K562 (cell line): ENCODE measurements around the gene COX6B1. TPM values are rescaled to one million over a fixed set of nuclear protein-coding genes. Genes with fewer than 3 reads are reported as not detected.

Experiments used
- ATAC-seq: fragments of 200-7000 bp; cut with Tn5 transposase; 3 replicates; pipeline ENCODE4 v1.9.1; 2020; ENCODE audit warnings: moderate library complexity
- BruUV-seq: library from RNA; stranded (reverse); fragments of 400-500 nt; replicated peaks from 2 replicates; lab custom pipeline; 2021; lab: Mats Ljungman, UMichigan
- CTCF ChIA-PET: fragments of 300-600 bp; formaldehyde crosslinking; extraction: SDS; loops from one replicate; lab custom pipeline; 2021; ENCODE audit warnings: low intra/inter-chr PET ratio; lab: Yijun Ruan, JAX
- POLR2A ChIA-PET: fragments of 300-600, 350-650 bp; sonication (Branson Sonifier 250); formaldehyde crosslinking; extraction: SDS; loops from one replicate; lab custom pipeline; 2021; ENCODE audit warnings: antibody characterized with exemption, inconsistent platforms; lab: Yijun Ruan, JAX
- DNase-seq, 4 experiments: peaks; one replicate each; pipeline versions ENCODE4 v3.0.0 to v3.0.0-alpha.2; 2011 to 2018; ENCODE audit warnings: low spot score in 3 of 4, mixed read lengths in 3 of 4; ENCODE audit errors: extremely low read depth in 1 of 4
- FAIRE-seq: peaks from 2 replicates; lab custom pipeline; 2011; peaks lifted over from hg19 to GRCh38; lab: Jason Lieb, UNC
- H2AFZ ChIP-seq: 2 replicates; pipeline ENCODE4 v1.6.0; 2011; ENCODE audit warnings: low read depth, low read length, control low read depth, inconsistent platforms
- H3K27ac ChIP-seq: fragments of 200-600 bp; 3 replicates; pipeline ENCODE4 v1.8.0; 2011; ENCODE audit warnings: low read depth, mild to moderate bottlenecking, control low read depth, inconsistent platforms, low read length, moderate library complexity, mixed read lengths; ENCODE audit errors: extremely low read depth
- H3K27me3 ChIP-seq, 2 experiments: fragments of 300-600 bp in 1 of 2; 2 replicates in 1 of 2; 3 replicates in 1 of 2; pipeline versions ENCODE4 v1.6.0 to v1.8.0; 2011; ENCODE audit warnings: inconsistent platforms in 2 of 2, low read length in 2 of 2, mild to moderate bottlenecking in 1 of 2, mixed read lengths in 1 of 2, moderate library complexity in 1 of 2; ENCODE audit not compliant: control insufficient read depth in 2 of 2, insufficient read depth in 2 of 2
- H3K36me3 ChIP-seq: fragments of 300-600 bp; 3 replicates; pipeline ENCODE4 v1.8.0; 2011; ENCODE audit warnings: mild to moderate bottlenecking, low read length, inconsistent platforms; ENCODE audit not compliant: control insufficient read depth, insufficient read depth
- H3K4me1 ChIP-seq, 2 experiments: fragments of 200-600 bp in 1 of 2; replicated peaks in 1 of 2; 2 replicates in 1 of 2; 3 replicates in 1 of 2; pipeline versions ENCODE4 v1.5.1 to v1.8.0; 2011; ENCODE audit warnings: inconsistent platforms in 2 of 2, low read length in 2 of 2, mild to moderate bottlenecking in 1 of 2, mixed read lengths in 1 of 2, moderate library complexity in 1 of 2; ENCODE audit not compliant: control insufficient read depth in 2 of 2, insufficient read depth in 2 of 2
- H3K4me2 ChIP-seq: 2 replicates; pipeline ENCODE4 v1.6.1; 2011; ENCODE audit warnings: low read length, control low read depth, inconsistent platforms, mixed read lengths; ENCODE audit not compliant: insufficient read depth
- H3K4me3 ChIP-seq: fragments of 200-600 bp; sonication (generic), shearing (Covaris generic); 2 replicates; pipeline ENCODE4 v1.5.1; 2016; ENCODE audit warnings: control low read depth, inconsistent platforms
- H3K79me2 ChIP-seq: fragments of 200-600 bp; 3 replicates; pipeline ENCODE4 v1.8.0; 2011; ENCODE audit warnings: low read length, inconsistent platforms; ENCODE audit not compliant: control insufficient read depth, insufficient read depth
- H3K9ac ChIP-seq, 2 experiments: 2 replicates each; pipeline versions ENCODE4 v1.6.0 to v1.6.1; 2011; ENCODE audit warnings: low read depth in 2 of 2, low read length in 2 of 2, control low read depth in 1 of 2, inconsistent platforms in 1 of 2, mild to moderate bottlenecking in 1 of 2, mixed read lengths in 1 of 2; ENCODE audit not compliant: insufficient read depth in 1 of 2
- H3K9me1 ChIP-seq: one replicate; pipeline ENCODE4 v1.6.0; 2011; ENCODE audit warnings: inconsistent platforms, mild to moderate bottlenecking, low read length, moderate library complexity; ENCODE audit not compliant: control insufficient read depth, insufficient read depth
- H3K9me3 ChIP-seq: replicated peaks from 2 replicates; pipeline ENCODE4 v1.5.1; 2011; ENCODE audit warnings: low read depth, low read length, inconsistent platforms; ENCODE audit not compliant: control insufficient read depth, insufficient read depth
- H4K20me1 ChIP-seq: replicated peaks from 2 replicates; pipeline ENCODE4 v1.6.1; 2011; ENCODE audit warnings: low read length, inconsistent platforms, mixed read lengths; ENCODE audit not compliant: control insufficient read depth, insufficient read depth
- EP400 ChIP-seq: fragments of 450-650 bp; IDR thresholded peaks from 2 replicates; pipeline ENCODE4 v1.6.1; 2017; ENCODE audit warnings: antibody characterized with exemption, mild to moderate bottlenecking, moderate library complexity
- MCM2 ChIP-seq: fragments of 450-650 bp; IDR thresholded peaks from 2 replicates; pipeline ENCODE4 v1.6.1; 2017; ENCODE audit warnings: low read depth, mild to moderate bottlenecking
- MTF1 ChIP-seq: fragments of 250-450 bp; sonication (Bioruptor Pico); IDR thresholded peaks from 2 replicates; pipeline ENCODE4 v1.9.0; 2021; ENCODE audit warnings: moderate library complexity, mild to moderate bottlenecking, inconsistent platforms, borderline replicate concordance
- PHF21A ChIP-seq: fragments of 450-650 bp; IDR thresholded peaks from 2 replicates; pipeline ENCODE4 v1.6.1; 2017; ENCODE audit warnings: low read depth, borderline replicate concordance
- TCF7 ChIP-seq: sonication (generic); IDR thresholded peaks from 2 replicates; pipeline ENCODE4 v1.6.1; 2016; ENCODE audit warnings: antibody characterized with exemption, borderline replicate concordance
- WGBS: fragments of 100-300 bp; shearing (Covaris generic); methylation state at CpG from one replicate; pipeline ENCODE4 v1.1.6; 2016; ENCODE audit warnings: low coverage, mixed read lengths; ENCODE audit not compliant: insufficient coverage; ENCODE audit errors: missing lambda C conversion rate; 5-methylcytosine and 5-hydroxymethylcytosine counted together
- in situ Hi-C: fragments of 300-500 bp; cut with MboI; formaldehyde crosslinking; loops from 4 replicates; pipeline ENCODE4 v1.15.0; 2018; ENCODE audit warnings: inconsistent platforms, mixed read lengths
- intact Hi-C: fragments of 100-400 bp; cut with micrococcal nuclease; formaldehyde crosslinking; loops from 2 replicates; pipeline ENCODE4 v1.14.2; 2022
- polyA plus RNA-seq, 8 experiments: library from polyadenylated mRNA; depleted of rRNA in 4 of 8; stranded (reverse) in 5 of 8; unstranded in 3 of 8; fragments of >200 nt; fragmentation: Nextera tagmentation in 2 of 8; fragmentation: Illumina TruSeq in 1 of 8; extraction: Ambion mirVana in 2 of 8; extraction: Trizol in 1 of 8; gene quantifications; 2 replicates each; pipeline versions ENCODE4 v1.2.1 to v1.2.3, GENCODE V29; 2011 to 2014; ENCODE audit warnings: inconsistent platforms in 1 of 8, missing spikeins in 1 of 8
- total RNA-seq, 7 experiments: library from RNA; depleted of rRNA in 6 of 7; stranded (reverse); fragments of >200 nt in 6 of 7; fragmentation: Illumina TruSeq in 2 of 7; extraction: Trizol in 2 of 7; gene quantifications; 2 replicates each; pipeline versions ENCODE4 v1.2.1 to v1.2.3, GENCODE V29; 2011 to 2021; ENCODE audit warnings: low replicate concordance in 1 of 7
- TF ChIP-seq, protein P1 (sequence below): sonication (generic); formaldehyde crosslinking; IDR thresholded peaks from 2 replicates; pipeline ENCODE4 v1.8.0; 2022; ENCODE audit warnings: missing genetic modification reagents, mild to moderate bottlenecking, borderline replicate concordance
- TF ChIP-seq, protein P2 (sequence below): sonication (generic); formaldehyde crosslinking; IDR thresholded peaks from 2 replicates; pipeline ENCODE4 v1.8.0; 2022; ENCODE audit warnings: missing genetic modification reagents, mild to moderate bottlenecking, moderate library complexity, borderline replicate concordance
- TF ChIP-seq, protein P3 (sequence below): fragments of 450-650 bp; IDR thresholded peaks from 2 replicates; pipeline ENCODE4 v1.6.1; 2017; ENCODE audit warnings: antibody characterized with exemption
- TF ChIP-seq, protein P4 (sequence below): fragments of 450-650 bp; IDR thresholded peaks from 2 replicates; pipeline ENCODE4 v1.6.1; 2017; ENCODE audit warnings: antibody characterized with exemption, mild to moderate bottlenecking
- TF ChIP-seq, protein P5 (sequence below): sonication (generic); formaldehyde crosslinking; IDR thresholded peaks from 2 replicates; pipeline ENCODE4 v1.8.0; 2022; ENCODE audit warnings: mild to moderate bottlenecking, low read depth, missing genetic modification reagents

Gene COX6B1
- total and polyA plus RNA-seq, 9 of the 15 experiments (the other 6 are each of a cell fraction or from before 2014, with no cell fraction given), result 777 to 2,393 (median 1,219) TPM

DNA sequence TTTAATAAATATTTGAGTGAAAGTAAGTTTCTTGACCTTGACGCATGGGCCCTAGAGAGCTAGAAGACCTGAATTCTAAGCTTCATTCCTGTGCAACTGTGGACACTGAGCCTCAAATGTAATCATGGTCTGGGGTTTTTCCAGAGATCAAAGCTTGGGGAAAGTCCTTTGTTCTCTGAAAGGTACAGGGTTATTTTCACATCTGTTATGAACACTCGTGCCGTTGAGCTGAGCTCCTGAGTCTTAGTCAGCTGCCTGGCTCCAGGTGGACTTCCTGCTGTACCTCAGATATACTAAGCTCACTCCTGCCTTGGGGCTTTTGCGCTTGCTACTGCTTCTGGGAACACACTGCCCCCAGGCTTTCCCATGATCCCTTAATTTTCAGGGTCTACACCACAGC is 48.7 kb downstream of the COX6B1 start:
- Histone ChIP-seq H3K36me3 (no peaks in the 10 kb centered on the region), H3K27ac (no peak overlapping the region), H3K79me2 (no peaks in the 10 kb centered on the region), H3K9me3 (peaks cover 5% of the 10 kb centered on the region; the same call in 1 of the 2 replicates), H3K9me1 (no peaks in the 10 kb centered on the region), H3K9ac (no peak overlapping the region), H4K20me1 (no peaks in the 10 kb centered on the region), H3K27me3 (no peaks in the 10 kb centered on the region), H3K4me2 (no peak overlapping the region), H3K4me1 (peaks cover 0 to under 1% of the 10 kb centered on the region in 2 experiments; a peak in 1 of 5 replicates), H3K4me3 (no peak overlapping the region), H2AFZ (no peak overlapping the region)
- FAIRE-seq (no peak), ATAC-seq (no peak), DNase-seq (no peak)
- CTCF ChIA-PET, result interaction anchor here (0.5 to 1.3 kb wide), 2 partner anchors 123 to 140 kb away, joined by 3 to 5 read pairs; no protein-coding TSS in a partner anchor
- TF ChIP-seq, protein P1, sequence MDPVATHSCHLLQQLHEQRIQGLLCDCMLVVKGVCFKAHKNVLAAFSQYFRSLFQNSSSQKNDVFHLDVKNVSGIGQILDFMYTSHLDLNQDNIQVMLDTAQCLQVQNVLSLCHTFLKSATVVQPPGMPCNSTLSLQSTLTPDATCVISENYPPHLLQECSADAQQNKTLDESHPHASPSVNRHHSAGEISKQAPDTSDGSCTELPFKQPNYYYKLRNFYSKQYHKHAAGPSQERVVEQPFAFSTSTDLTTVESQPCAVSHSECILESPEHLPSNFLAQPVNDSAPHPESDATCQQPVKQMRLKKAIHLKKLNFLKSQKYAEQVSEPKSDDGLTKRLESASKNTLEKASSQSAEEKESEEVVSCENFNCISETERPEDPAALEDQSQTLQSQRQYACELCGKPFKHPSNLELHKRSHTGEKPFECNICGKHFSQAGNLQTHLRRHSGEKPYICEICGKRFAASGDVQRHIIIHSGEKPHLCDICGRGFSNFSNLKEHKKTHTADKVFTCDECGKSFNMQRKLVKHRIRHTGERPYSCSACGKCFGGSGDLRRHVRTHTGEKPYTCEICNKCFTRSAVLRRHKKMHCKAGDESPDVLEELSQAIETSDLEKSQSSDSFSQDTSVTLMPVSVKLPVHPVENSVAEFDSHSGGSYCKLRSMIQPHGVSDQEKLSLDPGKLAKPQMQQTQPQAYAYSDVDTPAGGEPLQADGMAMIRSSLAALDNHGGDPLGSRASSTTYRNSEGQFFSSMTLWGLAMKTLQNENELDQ (CRISPR knock-in tag), result no peak
- TF ChIP-seq MCM2, result no peak
- TF ChIP-seq, protein P2, sequence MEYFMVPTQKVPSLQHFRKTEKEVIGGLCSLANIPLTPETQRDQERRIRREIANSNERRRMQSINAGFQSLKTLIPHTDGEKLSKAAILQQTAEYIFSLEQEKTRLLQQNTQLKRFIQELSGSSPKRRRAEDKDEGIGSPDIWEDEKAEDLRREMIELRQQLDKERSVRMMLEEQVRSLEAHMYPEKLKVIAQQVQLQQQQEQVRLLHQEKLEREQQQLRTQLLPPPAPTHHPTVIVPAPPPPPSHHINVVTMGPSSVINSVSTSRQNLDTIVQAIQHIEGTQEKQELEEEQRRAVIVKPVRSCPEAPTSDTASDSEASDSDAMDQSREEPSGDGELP (CRISPR knock-in tag), result no peak
- no peak for TF ChIP-seq EP400
- TF ChIP-seq, protein P3, sequence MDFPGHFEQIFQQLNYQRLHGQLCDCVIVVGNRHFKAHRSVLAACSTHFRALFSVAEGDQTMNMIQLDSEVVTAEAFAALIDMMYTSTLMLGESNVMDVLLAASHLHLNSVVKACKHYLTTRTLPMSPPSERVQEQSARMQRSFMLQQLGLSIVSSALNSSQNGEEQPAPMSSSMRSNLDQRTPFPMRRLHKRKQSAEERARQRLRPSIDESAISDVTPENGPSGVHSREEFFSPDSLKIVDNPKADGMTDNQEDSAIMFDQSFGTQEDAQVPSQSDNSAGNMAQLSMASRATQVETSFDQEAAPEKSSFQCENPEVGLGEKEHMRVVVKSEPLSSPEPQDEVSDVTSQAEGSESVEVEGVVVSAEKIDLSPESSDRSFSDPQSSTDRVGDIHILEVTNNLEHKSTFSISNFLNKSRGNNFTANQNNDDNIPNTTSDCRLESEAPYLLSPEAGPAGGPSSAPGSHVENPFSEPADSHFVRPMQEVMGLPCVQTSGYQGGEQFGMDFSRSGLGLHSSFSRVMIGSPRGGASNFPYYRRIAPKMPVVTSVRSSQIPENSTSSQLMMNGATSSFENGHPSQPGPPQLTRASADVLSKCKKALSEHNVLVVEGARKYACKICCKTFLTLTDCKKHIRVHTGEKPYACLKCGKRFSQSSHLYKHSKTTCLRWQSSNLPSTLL, result no peak
- TF ChIP-seq, protein P4, sequence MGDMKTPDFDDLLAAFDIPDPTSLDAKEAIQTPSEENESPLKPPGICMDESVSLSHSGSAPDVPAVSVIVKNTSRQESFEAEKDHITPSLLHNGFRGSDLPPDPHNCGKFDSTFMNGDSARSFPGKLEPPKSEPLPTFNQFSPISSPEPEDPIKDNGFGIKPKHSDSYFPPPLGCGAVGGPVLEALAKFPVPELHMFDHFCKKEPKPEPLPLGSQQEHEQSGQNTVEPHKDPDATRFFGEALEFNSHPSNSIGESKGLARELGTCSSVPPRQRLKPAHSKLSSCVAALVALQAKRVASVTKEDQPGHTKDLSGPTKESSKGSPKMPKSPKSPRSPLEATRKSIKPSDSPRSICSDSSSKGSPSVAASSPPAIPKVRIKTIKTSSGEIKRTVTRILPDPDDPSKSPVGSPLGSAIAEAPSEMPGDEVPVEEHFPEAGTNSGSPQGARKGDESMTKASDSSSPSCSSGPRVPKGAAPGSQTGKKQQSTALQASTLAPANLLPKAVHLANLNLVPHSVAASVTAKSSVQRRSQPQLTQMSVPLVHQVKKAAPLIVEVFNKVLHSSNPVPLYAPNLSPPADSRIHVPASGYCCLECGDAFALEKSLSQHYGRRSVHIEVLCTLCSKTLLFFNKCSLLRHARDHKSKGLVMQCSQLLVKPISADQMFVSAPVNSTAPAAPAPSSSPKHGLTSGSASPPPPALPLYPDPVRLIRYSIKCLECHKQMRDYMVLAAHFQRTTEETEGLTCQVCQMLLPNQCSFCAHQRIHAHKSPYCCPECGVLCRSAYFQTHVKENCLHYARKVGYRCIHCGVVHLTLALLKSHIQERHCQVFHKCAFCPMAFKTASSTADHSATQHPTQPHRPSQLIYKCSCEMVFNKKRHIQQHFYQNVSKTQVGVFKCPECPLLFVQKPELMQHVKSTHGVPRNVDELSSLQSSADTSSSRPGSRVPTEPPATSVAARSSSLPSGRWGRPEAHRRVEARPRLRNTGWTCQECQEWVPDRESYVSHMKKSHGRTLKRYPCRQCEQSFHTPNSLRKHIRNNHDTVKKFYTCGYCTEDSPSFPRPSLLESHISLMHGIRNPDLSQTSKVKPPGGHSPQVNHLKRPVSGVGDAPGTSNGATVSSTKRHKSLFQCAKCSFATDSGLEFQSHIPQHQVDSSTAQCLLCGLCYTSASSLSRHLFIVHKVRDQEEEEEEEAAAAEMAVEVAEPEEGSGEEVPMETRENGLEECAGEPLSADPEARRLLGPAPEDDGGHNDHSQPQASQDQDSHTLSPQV, result no peak
- no peak for TF ChIP-seq TCF7
- TF ChIP-seq PHF21A, result no peak
- TF ChIP-seq, protein P5, sequence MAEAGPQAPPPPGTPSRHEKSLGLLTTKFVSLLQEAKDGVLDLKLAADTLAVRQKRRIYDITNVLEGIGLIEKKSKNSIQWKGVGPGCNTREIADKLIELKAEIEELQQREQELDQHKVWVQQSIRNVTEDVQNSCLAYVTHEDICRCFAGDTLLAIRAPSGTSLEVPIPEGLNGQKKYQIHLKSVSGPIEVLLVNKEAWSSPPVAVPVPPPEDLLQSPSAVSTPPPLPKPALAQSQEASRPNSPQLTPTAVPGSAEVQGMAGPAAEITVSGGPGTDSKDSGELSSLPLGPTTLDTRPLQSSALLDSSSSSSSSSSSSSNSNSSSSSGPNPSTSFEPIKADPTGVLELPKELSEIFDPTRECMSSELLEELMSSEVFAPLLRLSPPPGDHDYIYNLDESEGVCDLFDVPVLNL (CRISPR knock-in tag), result no peak
- no peak for TF ChIP-seq MTF1 (CRISPR knock-in tag)
- POLR2A ChIA-PET, result interaction anchor here (1.2 kb wide), 1 partner anchor 84 kb away, joined by 4 read pairs; the partner anchor contains the start of gene HAUS5
- intact Hi-C loops (no loop called here), in situ Hi-C loops (no loop called here)
- no TSS peak for BruUV-seq
- WGBS, result 20% methylated on average over 4 of the region's 4 CpGs
